ENCODE data around the gene TCF7L2.

DNA sequence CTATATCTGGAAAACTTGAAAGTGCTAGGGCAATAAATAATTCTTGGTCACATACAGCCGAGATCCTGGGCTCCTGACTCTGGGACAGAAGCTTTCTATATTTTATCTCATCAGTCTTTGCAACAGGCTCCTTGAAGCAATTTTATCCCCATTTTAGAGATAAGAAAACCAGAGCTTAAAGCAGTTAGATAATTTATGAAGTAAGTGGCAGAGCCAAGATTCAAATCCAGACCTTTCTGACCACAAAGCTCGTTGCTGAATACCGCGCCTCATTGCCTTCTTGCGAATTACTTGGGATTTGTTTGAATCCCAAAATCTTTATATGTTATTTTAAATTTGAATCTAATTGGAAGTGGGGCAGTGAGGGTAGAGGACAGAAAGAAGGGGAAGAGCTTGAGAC is 106.0 kb downstream of the TCF7L2 start:
- TF ChIP-seq, protein P1, sequence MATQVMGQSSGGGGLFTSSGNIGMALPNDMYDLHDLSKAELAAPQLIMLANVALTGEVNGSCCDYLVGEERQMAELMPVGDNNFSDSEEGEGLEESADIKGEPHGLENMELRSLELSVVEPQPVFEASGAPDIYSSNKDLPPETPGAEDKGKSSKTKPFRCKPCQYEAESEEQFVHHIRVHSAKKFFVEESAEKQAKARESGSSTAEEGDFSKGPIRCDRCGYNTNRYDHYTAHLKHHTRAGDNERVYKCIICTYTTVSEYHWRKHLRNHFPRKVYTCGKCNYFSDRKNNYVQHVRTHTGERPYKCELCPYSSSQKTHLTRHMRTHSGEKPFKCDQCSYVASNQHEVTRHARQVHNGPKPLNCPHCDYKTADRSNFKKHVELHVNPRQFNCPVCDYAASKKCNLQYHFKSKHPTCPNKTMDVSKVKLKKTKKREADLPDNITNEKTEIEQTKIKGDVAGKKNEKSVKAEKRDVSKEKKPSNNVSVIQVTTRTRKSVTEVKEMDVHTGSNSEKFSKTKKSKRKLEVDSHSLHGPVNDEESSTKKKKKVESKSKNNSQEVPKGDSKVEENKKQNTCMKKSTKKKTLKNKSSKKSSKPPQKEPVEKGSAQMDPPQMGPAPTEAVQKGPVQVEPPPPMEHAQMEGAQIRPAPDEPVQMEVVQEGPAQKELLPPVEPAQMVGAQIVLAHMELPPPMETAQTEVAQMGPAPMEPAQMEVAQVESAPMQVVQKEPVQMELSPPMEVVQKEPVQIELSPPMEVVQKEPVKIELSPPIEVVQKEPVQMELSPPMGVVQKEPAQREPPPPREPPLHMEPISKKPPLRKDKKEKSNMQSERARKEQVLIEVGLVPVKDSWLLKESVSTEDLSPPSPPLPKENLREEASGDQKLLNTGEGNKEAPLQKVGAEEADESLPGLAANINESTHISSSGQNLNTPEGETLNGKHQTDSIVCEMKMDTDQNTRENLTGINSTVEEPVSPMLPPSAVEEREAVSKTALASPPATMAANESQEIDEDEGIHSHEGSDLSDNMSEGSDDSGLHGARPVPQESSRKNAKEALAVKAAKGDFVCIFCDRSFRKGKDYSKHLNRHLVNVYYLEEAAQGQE (IDR thresholded peaks at IDR 0.05; ENCODE audit: insufficient read depth in 1 of 2, low read depth in 2 of 2, low read length in 2 of 2) = no peak
- TF ChIP-seq POLR2AphosphoS5 (IDR thresholded peaks at IDR 0.05; ENCODE audit: low read depth, low read length) = no peak
- no peak for TF ChIP-seq SIN3A (IDR thresholded peaks at IDR 0.05; ENCODE audit: borderline replicate concordance, insufficient read depth, low read length)

All from PFSK-1 (cell line).